GM21717 (cell line): Measurements from ENCODE around the gene C1QTNF5.

ENCODE experiments used
- ATAC-seq: cut with Tn5 transposase; IDR thresholded peaks from one replicate; pipeline ENCODE4 v1.9.1; 2021; ENCODE audit warnings: mild to moderate bottlenecking, moderate library complexity; ENCODE audit not compliant: unreplicated experiment

Gene C1QTNF5

DNA sequence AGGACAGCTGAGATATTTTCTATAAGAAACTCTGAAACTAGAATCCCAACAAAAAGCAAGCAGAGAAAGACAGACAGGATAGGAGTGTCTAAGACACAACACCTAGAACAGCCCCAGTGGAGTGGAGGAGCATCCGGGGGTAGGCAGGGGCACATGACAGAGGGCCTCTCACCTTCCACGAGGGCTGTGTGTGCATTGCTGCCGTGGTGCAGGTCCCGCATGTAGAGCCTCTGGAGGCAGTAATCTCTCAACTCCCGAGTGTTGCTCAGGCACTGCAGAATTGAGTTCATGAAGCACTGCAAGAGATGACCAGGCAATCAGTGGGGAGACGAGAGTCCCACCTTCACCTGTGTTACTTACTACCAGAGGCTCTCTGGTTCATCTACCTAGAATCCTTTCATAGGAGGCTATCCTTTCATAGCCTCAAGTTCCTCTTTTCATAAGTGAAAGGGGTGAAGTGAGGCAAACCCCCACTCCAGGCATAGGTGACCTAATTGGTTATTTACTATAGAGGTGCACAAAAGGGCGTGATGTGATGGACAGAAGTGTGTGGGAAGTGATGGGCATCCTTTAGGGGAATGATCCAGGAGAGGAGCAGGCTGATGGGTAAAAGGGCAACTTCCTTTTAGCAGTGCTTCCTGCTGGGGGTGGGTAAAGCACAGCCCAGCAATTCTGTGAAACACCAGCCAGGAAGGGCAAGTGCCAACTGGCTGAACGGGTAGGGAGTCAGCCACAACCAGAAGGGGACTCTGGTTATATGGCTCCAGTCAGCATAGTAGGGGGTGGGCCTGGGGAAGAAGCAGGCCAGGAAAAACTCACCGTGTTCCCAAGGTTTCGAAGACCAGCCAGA, 18.9 kb upstream of the C1QTNF5 start:
- no peak for ATAC-seq

DNA sequence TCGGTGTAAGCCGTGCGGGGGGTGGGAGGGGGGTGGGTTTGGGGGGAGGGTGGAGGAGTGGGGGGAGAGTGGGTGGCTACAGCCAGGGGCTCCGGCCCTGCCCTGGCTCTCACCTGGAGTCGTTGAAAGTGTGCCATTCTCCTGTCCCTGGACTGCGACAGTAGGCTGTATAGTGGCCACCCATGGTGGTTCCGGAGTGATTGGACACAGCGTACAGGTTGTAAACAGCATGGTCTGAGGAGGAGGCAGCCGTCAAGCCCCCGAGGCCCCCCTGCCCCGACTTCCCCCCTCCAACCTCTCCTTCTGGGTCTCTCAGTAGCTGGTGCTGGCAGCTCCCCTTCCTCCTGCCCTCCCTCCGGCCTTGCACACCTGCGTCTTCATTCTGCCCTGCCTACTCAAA, 16.4 kb upstream of the C1QTNF5 start:
- no peak for ATAC-seq

DNA sequence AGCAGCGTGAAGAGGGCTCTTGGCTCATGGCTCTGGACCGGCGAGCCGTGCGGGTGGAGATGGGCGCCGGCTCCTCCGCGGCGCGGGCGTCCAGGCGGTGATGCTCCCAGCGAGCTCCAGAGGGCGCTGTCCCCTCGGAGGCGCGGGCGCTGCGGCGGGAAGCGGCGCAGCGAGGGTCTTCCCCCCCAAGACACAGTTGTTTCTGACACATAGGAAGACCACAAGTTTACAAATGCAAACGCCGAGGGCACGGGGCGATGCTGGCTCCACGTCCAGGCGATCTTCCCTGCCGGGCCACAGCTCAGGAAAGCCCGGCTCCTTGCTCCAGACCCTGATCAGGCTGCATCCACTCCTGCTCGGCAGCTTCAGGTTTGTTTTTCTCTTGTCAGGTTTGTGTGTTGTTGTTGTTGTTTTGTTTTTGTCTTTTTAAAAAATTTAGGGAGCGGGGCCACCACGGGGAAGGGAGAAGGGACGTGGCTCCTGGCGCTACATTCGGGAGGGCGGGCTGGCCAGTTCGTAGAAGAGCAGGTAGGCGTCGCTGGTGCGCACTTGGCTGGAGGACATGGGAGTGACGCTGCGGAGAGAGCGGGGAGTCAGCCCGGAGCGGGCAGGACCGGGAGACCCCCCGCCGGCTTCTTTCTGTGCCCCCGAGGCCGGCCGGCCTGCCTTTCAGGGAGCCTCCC, 15.8 kb upstream of the C1QTNF5 start:
- peak; percentile 58 for ATAC-seq

DNA sequence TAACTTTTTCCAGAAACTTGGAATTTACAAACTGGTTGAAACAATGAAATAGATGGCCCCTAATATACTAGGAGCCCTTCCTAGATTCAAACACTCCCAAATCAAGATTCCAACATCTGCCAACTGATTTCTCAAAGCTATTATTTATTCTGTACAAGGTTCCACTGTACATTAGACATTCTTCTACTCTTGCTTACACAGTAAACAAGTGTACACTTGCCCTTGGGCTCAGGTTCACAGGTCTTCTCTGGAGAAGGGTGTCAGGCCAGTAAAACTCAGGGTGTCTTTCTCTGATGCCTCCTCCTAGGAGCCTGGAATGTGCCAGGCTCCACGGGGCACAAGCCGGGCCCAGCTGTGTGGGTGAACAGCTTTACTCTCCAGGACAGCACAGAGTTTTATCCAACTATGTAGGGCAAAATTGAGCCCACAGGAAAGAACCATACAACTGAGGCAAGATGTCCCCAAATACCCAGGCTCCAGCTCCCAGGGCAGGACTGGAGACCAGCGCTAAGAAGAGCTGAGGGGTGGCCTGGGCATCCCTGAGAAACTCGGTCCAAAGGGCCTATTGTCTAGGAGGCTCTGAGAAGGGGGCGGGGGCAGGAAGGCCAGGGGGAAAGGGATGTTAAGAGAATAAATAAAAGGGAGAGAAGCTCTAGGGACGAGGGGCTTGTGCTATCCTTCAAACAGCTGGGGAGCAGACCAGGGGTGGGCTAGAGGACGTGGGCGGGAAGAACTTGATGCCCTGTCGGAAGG, 14.6 kb upstream of the C1QTNF5 start:
- no peak for ATAC-seq

DNA sequence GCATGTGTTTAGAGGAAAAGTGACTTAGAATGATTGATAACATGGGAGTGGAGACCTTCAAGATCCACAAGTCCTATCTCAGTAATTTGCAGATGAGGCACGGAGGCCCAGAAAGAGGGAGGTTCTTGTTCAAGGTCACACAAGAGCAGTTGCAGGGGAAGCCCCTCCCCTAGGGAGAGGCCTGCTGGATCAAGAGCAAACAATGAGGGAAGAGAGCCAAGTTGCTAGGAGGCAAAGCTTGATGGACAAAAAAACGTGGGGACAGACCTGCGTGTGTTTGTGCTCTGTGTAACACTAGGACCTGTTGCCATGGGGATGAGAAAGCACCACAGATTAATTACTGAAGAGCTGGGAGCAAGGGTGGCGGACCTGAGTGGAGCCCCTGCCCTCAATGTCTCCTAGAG, 12.2 kb upstream of the C1QTNF5 start:
- ATAC-seq = no peak

DNA sequence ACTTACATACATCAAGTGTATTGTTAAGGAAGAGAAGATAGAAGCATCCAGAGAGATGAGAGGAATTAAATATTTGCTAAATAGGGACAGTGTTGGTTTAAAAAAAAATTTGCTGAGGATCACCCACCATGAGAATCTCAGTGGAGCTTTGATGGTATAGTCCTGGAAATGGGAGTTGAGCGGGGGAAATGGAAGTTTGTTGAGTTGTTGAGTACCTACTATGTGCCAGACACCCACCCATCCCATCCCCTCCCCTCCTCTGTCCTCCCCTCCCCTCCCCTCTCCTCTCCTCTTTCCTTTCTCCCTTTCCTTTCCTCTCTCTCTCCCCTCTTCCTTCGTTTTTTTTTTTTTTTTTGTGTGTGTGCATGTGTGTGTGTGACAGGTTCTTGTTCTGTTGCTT, 10.5 kb upstream of the C1QTNF5 start:
- no peak for ATAC-seq

DNA sequence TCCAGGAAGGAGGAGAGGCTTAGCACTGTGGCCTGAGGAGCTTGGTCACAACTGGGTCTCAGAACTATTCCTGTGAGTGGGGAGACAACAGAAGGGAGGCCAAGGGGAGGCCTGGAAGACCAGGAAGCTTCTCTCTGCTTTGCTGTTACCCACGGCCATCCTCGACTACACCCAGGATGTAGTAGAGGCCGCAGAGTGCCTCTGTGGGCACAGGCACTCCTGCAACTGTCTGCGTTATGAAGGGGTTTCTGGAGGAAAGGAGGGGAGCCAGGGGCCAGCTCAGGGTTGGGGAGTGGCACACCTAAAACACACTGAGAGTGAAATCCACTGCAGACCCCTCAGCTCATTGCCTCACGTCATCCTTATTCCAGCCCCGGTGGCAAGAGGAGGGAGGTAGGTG, 9.6 kb upstream of the C1QTNF5 start:
- no peak for ATAC-seq

DNA sequence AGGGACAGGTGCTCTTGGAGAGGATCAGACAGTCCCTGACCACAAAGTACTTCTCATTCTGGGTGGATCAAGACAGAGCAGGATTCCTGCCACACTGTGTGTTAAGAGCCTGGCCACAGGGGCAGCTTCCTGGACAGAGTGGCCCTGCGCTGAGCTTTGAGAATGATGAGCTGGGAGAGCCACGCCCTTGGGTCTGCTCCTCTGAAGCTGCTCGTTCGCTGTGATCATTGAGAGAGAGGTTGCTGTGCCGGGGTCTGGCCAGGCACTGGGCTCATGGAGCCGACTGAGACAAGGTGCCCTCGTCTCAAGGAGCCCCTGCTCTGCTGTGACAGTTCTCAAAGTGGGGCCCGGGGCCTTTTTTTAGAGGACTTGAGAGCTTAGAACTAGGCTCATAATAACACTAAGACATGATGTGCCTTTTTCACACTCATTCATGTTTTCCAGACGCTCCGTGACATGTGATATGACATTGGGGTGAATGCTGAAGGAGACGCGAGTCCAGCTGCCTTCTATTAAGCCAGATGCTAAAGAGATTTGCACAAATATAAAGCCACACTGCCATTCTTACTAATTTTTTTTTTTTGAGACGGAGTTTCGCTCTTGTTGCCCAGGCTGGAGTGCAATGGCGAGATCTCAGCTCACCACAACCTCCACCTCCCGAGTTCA, 7.4 kb upstream of the C1QTNF5 start:
- no peak for ATAC-seq

DNA sequence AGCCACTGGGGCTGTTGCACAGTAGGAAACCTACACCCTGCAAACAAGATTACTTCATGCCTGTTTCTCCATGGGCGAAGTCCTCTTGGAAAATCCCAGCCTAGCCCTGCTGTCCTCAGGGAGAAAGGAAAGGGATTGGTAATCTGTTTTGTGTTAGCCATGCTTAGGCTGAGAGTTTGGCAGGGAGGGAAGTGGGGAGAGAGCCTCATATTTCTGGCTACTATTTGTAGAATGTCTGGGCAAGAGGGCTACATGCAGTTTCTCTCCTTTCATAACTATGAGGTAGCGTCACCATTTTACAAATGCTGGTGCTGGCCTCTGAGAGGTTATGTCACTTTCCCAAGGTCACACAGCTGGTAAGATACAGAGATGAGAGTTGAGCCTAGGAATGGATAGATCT, 6.6 kb upstream of the C1QTNF5 start:
- no peak for ATAC-seq

DNA sequence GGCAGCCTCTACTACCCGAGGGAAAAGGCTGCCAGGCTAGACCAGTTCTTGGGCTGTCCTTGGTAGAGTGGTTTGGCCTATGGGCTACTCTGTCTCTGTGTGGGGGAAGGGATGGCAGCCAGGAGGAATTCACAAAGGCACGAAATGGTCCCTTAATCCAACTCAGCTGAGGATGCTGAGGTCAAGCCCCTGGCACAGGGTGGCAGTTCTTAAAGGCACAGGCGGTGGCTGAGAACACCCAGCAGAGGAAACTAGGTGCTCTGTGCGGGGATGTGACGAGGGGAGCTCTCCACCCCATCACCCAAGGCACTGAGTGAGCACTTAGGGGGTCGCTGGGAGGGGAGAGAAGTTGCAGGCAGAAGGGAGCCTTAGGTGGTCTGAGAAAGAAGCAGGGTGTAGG, 5.9 kb upstream of the C1QTNF5 start, which contains the start of gene MFRP:
TSS of gene MFRP (minus strand) at position 101 of the 400 bp plus-strand sequence. CDS start 192 bp downstream, outside the sequence.
- ATAC-seq = no peak

DNA sequence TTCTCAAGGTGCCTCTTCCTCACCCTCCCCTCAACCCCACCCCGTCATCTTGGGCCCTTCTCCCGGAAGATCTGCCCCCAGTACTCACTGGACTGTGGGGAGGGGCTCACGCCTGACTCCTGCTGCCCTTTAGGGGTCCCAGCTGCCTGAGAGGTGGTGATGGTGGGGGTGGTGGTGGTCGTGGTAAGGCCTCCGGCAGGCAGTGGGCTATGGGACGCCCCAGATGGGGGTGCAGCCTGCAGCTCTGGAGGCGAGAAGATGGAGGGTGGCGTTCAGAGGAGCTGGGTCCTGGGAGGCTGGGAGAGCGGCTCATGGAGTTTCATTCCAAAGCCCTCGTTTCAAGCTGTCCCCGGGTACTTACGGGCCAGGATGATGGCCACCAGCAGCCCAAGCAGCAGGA, 5.0 kb upstream of the C1QTNF5 start:
- ATAC-seq = no peak

DNA sequence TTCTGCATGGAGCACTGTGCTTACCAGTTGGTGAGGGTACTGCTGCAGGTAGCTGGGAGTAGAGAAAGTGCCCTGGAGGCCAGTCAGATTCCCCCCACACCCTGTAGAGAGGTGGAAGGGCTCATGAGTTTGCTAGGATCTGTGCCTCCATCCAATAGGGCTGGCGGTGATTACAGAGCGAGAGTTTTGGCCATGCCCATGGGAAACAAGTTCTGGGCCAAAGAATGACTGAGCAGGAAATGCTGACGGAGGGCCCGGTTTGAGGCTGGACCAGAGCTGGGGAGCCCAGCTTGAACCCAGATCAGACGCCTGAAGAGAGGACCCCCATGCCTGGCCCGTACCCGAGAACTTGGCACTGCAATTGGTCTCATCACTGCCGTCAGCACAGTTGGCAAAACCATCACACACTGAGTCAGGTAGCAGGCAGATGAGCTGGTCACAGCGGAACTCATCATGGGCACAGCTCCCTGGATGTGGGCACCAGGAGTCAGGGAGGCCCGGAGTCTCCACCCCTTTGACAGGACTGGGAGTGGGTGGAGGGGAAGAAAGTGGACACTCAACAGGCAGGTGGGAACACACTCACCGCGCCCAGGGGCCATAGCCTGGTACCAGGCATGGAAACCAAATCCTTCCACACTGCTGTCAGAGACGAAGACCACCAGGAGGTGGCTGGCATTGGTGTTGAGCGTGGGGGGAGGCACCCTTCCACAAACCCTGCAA, 3.8 kb upstream of the C1QTNF5 start:
- no peak for ATAC-seq

DNA sequence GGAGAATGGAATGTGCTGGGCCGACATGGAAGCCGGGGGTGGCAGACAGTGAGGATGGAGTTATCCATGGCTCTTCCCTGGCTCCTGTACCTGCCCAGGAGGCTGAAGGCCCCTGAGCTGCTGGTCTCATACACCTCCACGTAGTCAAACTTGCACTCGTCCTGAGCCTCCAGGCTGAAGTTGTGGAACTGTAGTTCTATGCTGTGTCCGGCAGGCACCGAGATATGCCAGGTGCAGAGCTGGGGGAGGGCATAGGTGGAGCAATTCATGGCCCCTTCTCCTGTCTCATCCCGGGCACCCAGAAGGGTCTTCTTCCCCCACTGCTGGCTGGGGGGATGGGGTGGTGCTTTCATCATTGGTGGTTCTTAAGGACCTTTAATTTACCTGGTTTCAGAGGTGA, 3.0 kb upstream of the C1QTNF5 start:
- ATAC-seq = no peak

DNA sequence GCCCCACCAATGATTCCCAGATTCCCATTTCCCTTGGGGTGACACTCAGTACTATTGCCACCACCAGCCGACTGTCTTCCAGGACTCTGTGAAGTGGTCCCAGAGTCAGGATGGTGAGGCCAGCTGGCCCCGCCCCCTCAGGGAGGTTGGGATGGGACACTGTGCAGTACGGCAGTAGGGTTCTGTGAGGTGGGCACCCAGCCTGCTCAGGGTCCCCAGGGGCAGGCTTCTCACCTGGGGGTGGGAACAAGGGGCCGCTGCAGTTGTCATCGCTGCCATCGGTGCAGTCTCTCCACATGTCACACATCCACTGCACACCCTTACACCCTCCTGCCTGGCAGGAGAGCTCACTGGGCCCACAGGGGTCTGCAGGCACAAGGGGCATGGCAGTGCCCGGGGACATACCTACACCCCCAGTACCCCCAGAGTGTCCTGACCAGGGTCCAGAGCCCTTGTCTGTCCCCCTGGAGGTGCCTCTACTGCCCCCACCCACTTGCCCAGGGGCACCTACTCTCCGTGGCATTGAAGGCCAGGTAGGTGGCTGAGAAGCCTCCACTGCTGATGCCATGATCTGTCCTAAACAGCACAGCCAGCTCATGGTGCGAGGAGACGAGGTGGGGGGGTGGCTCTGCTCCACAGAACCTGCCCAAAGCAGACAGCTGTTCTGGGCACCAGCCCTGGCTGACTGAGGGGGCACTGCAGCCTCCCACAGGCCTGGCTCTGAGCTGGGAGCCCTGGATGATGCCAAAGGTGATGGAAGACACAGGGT, 1.9 kb upstream of the C1QTNF5 start:
- ATAC-seq = no peak

DNA sequence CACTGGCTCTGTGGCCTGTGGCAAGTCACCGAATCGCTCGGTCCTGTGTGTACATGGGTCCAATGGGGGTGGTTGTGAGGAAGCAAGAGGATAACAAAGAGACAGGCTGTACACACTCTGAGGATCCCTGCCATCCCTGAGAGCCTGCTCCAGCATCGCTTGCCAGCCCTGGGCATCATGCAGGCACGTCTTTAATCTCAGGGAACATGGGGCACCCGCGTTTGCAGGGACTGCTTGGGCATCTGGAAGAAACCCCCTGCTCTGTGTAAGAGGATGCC, 1.3 kb upstream of the C1QTNF5 start:
- no peak for ATAC-seq

DNA sequence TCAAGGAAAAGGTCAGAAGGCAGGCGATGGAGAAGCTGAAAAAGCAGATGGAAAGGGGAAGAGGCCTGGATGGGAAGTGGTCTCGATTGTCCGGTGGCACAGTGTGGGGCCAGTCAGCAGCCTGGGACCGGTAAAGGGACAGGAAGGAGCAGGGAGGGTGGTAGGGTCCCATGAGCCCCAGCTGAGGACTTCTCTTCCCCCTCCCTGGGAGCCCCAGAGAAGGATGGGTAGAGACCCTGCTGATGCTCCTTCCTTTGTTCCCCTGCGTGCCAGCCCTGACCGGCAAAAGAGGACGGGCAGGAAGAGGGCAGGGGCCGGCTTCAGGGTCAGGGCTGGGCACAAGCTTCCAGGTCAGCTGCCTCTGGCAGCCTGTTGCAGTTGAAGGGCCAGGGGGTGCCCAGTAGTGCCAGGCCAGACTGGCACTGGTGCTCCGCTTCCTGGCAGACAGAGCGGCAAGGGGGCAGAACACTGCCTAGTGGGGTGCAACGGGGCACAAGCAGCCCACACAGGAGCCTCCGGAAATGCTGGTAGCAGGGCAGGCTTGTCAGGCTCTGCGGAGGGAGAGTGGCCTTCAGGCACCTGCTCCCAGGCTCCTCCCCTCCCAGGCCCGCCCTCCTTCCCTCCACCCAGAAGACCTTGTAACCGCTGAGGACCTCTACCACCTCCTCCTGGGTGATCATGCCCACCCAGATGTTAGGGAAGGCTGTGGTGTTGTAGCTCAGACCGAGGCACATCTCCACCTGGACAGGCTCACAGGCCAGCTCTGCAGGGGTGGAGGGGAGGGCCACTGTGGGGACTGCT, 739 bp upstream of the C1QTNF5 start:
- no peak for ATAC-seq

DNA sequence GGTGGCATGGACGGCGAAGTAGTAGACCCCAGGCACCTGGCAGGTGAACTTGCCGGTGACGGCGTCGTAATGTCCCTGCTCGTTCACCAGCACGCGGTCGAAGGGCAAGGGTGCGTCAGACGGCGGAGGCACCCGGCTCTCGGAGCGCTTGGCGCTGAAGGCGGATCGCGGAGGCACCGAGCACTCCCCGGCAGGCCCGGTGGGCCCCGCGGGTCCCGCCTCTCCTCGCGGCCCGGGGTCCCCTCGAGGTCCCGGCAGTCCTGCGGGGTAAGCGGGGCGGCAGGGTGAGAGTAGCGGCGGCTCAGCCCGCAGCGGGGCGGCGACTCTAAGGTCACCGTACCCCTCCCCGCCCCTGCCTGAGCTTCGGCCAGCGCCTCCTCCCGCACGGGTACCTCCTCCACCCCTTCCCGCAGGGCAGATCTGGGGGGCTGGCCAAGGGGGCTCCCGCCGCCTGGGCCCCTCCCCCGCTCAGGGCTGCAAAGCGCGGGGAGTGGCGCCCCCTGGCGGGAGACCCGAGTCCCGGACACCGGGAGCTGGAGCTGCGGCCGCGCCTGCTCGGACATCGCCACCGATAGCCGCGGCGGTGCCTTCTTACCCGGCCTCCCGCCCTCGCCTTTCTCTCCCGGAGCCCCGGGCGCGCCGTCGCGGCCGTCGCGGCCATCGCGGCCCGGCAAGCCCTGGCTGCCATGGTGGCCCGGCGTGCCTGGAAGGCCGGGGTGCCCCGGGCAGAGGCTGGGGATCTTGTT, 921 bp downstream of the C1QTNF5 start:
- no peak for ATAC-seq

DNA sequence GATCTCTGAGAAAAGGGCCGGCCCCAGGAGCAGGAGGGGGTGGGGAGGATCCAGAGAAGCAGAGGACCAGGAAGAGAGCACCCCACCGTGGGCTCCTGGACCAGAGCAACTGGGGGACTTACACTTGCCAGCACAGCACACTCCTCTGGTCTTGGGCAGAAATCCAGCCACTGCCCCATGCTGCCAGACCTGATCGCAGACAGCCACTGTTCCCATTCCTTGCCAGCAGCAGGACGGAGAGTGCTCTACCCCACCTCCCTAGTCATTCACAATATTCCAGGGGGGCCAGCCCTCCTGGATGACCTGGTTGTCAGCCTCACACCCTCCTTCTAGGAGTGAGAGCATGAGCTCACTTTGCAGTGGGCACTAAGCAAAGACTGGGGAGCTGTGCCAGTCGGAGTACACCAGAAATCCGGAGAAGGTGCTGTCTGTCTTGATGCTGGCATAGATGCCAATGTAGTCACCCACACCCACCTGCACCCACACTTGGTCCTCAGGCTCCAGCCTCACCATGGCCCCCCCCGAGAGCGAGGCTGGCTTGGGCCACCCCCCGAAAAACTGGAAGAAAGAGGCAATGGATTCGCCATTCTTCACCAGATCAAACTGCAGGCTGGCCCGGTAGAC, 1.6 kb downstream of the C1QTNF5 start:
- no peak for ATAC-seq
